Central memory CD4-positive, alpha-beta T cell (primary cell): ENCODE measurements around the gene DIPK1A.

Experiments
- DNase-seq: peaks from one replicate; pipeline ENCODE4 v3.0.0; 2022

DIPK1A gene

GRCh38 chr1:92949937-92950817, 11.1 kb downstream of the DIPK1A start:
- DNase-seq, result no peak

DNA sequence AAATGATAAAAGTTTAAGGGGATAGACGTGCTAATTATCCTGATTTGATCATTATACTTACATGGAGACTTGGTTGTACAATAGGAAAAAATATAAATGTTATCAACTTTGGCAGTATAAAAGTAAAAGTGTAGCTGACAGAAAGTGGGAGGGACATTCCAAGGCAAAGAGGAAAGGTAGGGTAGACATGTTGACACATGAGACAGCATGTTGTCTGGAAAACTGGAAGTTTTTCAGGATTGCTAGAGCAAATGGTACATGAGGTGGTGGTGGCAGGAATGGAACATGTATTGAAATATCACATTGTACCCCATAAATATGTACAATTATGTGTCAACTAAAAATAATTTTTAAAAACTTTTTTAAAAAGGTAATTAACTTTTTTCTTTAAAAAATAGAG, 13.2 kb downstream of the DIPK1A start:
- no peak for DNase-seq

GRCh38 chr1:92945748-92946270, 15.5 kb downstream of the DIPK1A start:
- no peak for DNase-seq

DNA sequence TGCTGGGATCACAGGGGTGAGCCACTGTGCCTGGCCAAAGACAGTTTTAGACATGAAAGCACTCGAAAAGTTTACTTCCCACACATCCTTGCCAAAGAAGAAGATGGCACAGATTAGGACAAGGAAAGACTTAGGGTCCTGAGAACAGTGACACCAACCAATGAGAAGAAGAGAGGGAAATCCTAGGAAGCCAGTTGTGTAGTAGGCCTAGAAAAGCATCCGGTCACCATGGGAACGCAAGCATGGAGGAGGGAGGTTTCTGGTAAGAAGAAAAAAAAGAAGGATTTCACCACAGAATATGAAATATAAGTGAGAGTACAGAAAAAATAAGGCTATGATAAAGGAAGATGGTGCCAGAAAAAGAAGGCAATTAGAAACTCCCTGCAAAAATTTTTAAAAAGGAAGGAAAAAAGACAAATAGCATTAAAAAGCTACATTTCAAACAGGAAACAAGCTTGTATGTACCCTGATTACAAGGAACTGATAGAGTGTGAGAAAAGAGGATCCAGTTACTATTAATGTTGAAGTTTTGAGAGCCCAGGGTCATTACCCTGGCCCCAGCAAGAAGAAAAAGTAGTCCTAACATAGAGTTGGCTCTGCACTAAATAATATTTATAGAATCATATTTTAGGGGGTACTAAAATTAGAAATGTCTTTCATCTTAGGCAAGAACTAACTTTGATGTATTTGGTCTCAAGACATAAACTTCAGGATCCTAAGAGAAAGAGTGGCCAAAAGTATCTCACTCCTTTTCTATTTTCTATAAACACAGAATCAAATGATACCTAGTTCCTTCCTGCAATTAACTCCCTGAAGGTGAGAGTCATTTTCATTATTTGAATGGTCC, 16.1 kb downstream of the DIPK1A start:
- no peak for DNase-seq

GRCh38 chr1:92943502-92943847, 17.8 kb downstream of the DIPK1A start:
- DNase-seq, result no peak

DNA sequence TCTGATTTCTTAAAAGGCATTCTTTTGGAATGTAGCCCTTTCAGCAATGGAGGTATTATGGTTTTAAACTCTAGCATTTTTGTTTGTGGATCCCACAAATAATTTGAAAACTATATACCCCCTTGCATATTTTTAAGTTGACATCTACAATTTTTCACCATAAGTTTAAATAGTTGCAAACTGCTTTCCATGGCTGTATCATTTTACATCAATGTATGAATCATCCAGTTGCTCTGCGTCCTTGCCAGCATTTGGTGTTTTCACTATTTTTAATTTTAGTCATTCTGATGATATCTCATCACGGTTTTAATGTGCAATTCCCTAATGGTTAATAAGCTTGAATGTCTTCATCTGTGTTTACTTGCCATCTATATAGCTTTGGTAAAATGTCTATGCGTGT, 20.7 kb downstream of the DIPK1A start:
- no peak for DNase-seq

DNA sequence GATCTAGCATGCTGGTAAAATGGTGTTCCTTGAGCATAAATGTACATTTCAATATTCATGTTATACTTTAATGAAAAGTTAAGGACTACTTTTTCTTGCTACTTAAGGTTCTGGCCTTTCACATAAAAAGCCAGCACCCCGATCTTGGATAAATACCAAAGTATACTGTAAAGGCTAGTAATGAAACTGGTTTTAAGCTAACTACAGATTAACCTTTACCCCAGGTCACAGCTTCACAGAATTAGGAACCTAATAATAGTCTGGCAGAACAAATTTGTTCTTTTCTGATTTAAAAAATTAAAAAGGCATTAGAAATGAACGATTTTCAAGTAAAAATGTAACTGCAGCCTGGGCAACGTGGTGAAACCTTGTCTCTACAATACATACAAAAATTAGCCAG, 23.5 kb downstream of the DIPK1A start:
- no peak for DNase-seq

DNA sequence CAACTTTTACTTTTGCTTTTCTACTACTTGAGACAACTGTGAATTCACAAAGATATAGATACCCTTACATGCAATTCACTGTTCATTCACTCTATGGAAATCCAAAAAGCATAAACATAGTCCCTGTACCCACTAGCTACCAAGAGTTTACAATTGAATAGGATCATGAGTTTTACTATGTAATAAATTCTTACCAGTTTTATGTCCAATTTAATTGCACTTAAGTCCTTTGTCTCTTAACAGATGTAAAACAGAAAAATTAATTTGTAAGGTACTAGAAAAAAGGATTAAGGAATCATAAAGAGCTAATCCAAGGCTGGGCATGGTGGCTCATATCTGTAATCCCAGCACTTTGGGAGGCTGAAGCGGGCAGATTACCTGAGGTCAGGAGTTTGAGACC, 24.4 kb downstream of the DIPK1A start:
- no peak for DNase-seq

GRCh38 chr1:92934395-92935378, 26.6 kb downstream of the DIPK1A start:
- no peak for DNase-seq

DNA sequence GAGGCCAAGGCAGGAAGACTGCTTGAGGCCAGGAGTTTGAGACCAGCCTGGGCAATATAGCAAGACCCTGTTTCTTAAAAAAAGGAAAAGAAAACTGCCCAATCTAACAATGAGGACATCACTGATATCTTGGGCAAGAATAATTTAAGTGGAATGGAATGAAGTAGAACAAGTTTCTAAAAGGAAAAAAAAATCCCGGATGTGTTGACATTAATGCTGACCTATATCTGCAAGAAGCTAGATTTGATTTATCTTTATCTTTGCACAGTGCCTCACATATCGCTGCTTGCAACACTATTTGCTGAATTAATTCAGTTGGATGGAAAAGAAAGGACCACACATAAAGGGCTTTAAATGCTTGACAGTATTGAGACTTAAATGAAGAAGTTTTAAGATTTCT, 27.8 kb downstream of the DIPK1A start:
- no peak for DNase-seq

DNA sequence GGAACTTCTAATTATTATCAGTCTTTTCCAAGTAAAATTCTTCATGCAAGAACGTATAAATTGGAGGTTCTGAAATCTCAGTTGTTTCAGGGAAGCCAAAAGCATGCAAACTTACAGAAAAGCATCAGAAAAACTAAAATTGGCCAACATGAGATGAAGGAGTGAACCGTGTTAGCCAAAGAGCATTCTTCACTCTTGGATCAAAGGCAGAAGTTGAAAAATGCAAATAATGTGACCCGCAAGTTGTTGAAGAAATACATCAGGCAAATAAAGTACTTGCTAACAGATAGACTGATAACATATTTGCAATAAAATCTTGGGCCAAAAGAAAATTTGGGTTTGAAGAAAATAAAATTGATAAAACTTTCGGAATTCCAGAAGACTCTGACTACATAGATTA, 29.6 kb downstream of the DIPK1A start:
- no peak for DNase-seq

DNA sequence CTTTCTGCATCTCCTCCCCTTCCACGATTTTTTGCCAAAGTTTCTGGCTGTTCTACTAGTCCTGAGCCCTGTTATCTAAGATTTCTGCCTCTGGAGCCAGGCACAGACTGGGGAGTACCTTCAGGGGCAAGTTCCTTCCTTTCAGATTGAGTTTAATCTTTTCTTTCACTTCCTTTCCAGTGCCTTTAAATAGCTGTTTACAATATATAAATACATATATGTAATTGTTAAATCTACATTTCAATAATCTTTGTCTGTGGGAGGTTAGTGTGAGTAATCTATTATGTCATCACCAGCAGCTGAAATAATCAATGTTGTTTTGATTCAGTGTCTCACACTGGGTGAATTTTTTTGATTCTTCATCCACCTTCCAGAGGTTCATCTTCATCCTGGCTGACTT, 31.8 kb downstream of the DIPK1A start:
- no peak for DNase-seq

DNA sequence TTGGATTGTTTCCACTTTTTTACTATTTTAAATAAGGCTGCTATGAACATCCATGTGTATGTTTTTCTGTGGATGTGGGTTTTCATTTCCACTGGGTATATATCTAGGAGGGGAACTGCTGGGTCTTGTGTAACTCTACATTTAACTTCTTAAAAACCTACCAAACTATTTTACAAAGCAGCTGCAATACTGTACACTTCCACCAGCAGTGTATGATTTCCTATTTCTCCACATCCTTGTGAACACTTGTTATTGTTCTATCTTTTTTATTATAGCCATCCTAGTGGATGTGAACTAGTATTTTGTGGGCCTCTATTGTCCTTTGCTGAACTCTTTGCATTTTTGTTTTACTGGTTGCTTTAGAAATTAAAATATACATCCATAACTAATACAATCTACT, 33.4 kb downstream of the DIPK1A start:
- no peak for DNase-seq

DNA sequence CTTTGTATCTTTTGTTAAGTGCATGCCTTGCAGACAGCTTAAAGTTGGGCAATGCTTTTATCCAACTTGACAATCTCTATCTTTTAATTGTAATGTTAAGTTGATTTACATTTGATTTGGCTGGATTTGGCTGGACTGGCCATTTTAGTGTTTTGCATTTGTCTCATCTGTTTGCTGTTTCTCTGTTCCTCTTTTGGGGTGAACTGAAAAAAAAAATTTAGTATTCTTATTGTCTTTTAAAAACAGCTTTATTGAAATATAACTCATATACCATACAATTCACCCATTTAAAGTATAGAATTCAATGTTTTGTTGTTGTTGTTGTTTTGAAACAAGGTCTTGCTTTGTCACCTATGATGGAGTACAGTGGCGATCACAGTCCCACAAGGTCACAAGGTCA, 34.4 kb downstream of the DIPK1A start:
- DNase-seq, result no peak

- DNase-seq, result no peak
These were observed 36.8 kb downstream of the DIPK1A start for GRCh38 chr1:92924501-92924900.

DNA sequence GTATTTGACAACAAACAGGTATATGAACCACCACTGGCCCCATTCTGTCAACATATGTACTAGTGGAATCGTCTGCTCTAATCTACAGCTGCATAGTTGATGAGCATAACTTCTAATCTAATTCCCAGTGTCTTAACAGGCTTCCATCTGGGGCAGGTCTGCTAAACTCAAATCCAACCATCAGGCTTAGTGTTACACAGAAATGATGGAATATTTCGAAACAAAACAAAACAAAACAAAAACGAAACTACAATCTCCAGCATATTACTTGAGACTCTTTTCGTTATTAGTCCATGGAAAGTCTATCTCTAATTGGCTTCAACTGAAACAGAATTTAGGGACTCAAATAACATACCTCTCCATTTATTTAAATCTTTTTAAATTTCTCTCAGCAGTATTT, 37.6 kb downstream of the DIPK1A start:
- no peak for DNase-seq

DNA sequence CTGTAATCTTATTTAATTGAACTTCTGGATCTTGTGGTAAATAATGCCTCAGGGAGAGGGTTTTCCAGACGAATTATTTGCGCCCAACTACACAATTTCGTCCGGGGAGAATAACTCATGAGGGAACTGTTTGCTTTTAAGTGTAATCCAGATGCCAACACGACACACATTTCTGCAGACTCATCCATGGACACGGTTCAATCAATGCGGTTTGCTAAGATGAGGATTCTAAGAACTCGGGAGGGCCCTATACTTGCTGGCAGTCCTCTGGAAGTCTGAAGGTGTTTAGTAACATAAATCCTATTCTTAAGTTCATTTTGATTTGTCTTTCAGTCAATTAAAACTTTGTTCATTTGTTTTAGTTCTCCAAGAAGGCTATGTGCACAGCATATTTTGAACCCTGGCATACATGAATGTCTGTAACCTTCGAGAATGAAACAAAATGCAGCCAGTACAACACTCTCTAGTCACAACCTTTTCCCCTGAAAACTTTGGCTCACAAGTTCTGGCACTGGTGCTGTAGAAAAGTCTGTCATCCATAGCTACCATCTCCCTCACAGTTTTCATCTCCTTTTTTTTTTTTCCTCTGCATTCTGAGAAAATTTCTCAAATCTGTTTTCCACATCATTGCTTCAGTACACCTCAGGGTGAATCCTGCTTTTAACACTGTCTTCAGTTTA, 38.8 kb downstream of the DIPK1A start:
- DNase-seq, result no peak

GRCh38 chr1:92921031-92922023, 39.9 kb downstream of the DIPK1A start:
- no peak for DNase-seq

- no peak for DNase-seq
These were observed 44.4 kb downstream of the DIPK1A start for GRCh38 chr1:92916899-92917298.

- no peak for DNase-seq
These were observed 45.7 kb downstream of the DIPK1A start for GRCh38 chr1:92915547-92915946.
